Brain microvascular endothelial cell (primary cell): ENCODE measurements around the gene TMEM198.

Experiments
- DNase-seq: peaks from one replicate; pipeline ENCODE4 v3.0.0-alpha.2; 2020
- H3K27ac ChIP-seq: fragments of 250-450 bp; sonication (Bioruptor Pico); 2 replicates; pipeline ENCODE4 v1.5.1; 2020; ENCODE audit warnings: mild to moderate bottlenecking, moderate library complexity
- H3K27me3 ChIP-seq: fragments of 250-450 bp; sonication (Bioruptor Pico); replicated peaks from 2 replicates; pipeline ENCODE4 v1.5.1; 2020; ENCODE audit warnings: mild to moderate bottlenecking
- H3K36me3 ChIP-seq: fragments of 250-450 bp; sonication (Bioruptor Pico); replicated peaks from 2 replicates; pipeline ENCODE4 v1.5.1; 2020; ENCODE audit warnings: mild to moderate bottlenecking
- H3K4me3 ChIP-seq: 2 replicates; pipeline ENCODE4 v1.5.1; 2011; ENCODE audit warnings: low read depth, mild to moderate bottlenecking, control low read depth, low read length, moderate library complexity
- CTCF ChIP-seq: IDR thresholded peaks from 2 replicates; pipeline ENCODE4 v1.5.1; 2011; ENCODE audit warnings: low read depth, mild to moderate bottlenecking, moderate library complexity, low read length, control low read depth, inconsistent platforms; ENCODE audit errors: missing control alignments
- in situ Hi-C: cut with HindIII; loops from 2 replicates; pipeline ENCODE4 v1.10.0; 2017; ENCODE audit warnings: low sequenced_read_pairs, low pct_ligation_motif_present

The TMEM198 gene

GRCh38 chr2:219571311-219572236 is 27.7 kb downstream of the TMEM198 start, which contains the start of gene OBSL1:
Gene OBSL1 (minus strand): TSS chr2:219571539. CDS start chr2:219571232, 307 bp downstream.
- Histone ChIP-seq H3K27ac (no peak within 1 kb of the TSS), H3K27me3 (no peaks in the 10 kb centered on the region), H3K36me3 (no peaks in the 10 kb centered on the region), H3K4me3 (peak within 1 kb of the TSS; percentile 66)
- DNase-seq: peak; percentile 33
- in situ Hi-C loops: no loop called here
- TF ChIP-seq CTCF: no peak

DNA sequence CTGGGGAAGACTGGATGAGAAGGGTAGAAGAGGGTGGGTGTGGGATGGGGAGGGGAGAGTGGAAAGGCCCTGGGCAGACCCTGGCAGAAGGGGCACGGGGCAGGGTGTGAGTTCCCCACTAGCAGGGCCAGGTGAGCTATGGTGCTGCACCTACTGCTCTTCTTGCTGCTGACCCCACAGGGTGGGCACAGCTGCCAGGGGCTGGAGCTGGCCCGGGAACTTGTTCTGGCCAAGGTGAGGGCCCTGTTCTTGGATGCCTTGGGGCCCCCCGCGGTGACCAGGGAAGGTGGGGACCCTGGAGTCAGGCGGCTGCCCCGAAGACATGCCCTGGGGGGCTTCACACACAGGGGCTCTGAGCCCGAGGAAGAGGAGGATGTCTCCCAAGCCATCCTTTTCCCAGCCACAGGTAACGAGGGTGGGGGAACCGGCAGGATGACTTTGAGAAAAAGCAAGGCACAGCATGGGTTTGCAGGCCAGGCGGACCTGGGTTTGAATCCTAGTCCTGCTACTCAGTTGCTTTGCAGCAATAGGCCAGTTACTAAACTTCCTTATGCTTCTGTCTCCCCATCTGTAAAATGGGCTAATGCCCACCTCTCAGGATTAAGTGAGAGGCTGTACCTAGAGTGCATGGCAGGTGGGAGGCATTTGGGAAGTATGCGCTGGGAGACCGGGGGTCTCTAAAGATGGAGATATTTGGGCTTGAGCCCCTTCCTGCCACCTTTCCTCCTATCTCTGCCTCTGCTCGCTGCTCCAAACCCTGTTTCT is 28.6 kb downstream of the TMEM198 start, which contains the start of gene INHA:
INHA (plus strand) TSS at position 74 of the 765 bp plus-strand sequence; CDS start at position 139, 65 bp downstream.
- in situ Hi-C loops: no loop called here
- no peak for DNase-seq
- Histone ChIP-seq H3K4me3 (peak within 1 kb of the TSS; percentile 66), H3K36me3 (no peaks in the 10 kb centered on the region), H3K27ac (no peak within 1 kb of the TSS), H3K27me3 (no peaks in the 10 kb centered on the region)
- no peak for TF ChIP-seq CTCF

DNA sequence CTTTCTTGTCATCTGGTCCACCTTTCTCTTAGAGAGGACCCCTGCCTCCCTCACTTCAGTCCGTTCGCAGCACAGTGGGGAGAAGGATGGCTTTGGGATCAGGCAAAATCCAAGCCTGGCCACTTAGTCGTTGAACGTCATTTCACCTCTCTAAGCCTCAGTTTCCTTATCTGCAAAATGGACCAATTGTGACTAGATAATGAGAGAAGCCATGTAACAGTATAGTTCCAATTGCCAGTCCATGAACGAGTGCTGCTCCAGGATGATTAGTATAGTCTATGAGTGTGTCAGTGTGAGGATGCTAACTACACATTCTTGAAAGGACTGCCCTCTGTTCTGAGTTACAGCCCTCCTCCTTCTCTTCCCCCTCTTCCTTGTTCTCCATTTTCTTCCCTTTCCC is 29.3 kb downstream of the TMEM198 start:
- DNase-seq: no peak
- H3K4me3 ChIP-seq: no peak overlapping the region
- H3K36me3 ChIP-seq: no peaks in the 10 kb centered on the region
- in situ Hi-C loops: no loop called here
- TF ChIP-seq CTCF: no peak
- H3K27me3 ChIP-seq: no peaks in the 10 kb centered on the region
- no peak overlapping the region for H3K27ac ChIP-seq

- Histone ChIP-seq H3K27me3 (no peaks in the 10 kb centered on the region), H3K4me3 (no peak overlapping the region), H3K36me3 (no peaks in the 10 kb centered on the region), H3K27ac (no peak overlapping the region)
- in situ Hi-C loops: no loop called here
- DNase-seq: no peak
- no peak for TF ChIP-seq CTCF
Measured at GRCh38 chr2:219574484-219575311, 30.9 kb downstream of the TMEM198 start.
